B cell (primary cell): ENCODE data around the gene PAQR4.

Source experiments
- EZH2 ChIP-seq: IDR thresholded peaks from 2 replicates; pipeline ENCODE4 v1.6.1; 2012; ENCODE audit warnings: borderline replicate concordance, low read depth, mild to moderate bottlenecking, moderate library complexity, low read length; ENCODE audit not compliant: insufficient read depth, poor library complexity, severe bottlenecking
- TF ChIP-seq, protein P1 (sequence below): fragments of 200-600 bp; IDR thresholded peaks from one replicate; pipeline ENCODE4 v1.8.0; 2022; ENCODE audit warnings: antibody characterized with exemption, mild to moderate bottlenecking

DNA sequence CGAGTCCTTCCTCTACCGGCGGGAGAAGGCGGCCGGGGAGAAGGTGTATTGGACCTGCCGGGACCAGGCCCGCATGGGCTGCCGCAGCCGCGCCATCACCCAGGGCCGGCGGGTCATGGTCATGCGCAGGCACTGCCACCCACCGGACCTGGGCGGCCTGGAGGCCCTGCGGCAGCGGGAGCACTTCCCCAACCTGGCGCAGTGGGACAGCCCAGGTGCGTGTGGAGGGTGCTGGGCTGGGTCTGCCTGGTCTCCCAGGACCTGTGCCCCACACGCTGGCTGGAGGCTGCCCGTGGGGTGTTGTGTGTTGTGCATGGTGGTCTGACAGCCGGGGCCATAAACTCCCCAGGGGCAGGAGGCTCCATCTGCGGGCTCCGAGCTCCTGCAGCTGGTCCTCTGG lies 32.0 kb upstream of the PAQR4 start:
- no peak for TF ChIP-seq EZH2
- TF ChIP-seq, protein P1, sequence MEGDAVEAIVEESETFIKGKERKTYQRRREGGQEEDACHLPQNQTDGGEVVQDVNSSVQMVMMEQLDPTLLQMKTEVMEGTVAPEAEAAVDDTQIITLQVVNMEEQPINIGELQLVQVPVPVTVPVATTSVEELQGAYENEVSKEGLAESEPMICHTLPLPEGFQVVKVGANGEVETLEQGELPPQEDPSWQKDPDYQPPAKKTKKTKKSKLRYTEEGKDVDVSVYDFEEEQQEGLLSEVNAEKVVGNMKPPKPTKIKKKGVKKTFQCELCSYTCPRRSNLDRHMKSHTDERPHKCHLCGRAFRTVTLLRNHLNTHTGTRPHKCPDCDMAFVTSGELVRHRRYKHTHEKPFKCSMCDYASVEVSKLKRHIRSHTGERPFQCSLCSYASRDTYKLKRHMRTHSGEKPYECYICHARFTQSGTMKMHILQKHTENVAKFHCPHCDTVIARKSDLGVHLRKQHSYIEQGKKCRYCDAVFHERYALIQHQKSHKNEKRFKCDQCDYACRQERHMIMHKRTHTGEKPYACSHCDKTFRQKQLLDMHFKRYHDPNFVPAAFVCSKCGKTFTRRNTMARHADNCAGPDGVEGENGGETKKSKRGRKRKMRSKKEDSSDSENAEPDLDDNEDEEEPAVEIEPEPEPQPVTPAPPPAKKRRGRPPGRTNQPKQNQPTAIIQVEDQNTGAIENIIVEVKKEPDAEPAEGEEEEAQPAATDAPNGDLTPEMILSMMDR = no peak
